ENCODE measurements around the gene S100A8.
"Not testable (repeated sequence)": the region's sequence is repeated elsewhere in the genome, so short reads cannot be mapped to it uniquely, and the experiment has no call there.

S100A8 gene

DNA sequence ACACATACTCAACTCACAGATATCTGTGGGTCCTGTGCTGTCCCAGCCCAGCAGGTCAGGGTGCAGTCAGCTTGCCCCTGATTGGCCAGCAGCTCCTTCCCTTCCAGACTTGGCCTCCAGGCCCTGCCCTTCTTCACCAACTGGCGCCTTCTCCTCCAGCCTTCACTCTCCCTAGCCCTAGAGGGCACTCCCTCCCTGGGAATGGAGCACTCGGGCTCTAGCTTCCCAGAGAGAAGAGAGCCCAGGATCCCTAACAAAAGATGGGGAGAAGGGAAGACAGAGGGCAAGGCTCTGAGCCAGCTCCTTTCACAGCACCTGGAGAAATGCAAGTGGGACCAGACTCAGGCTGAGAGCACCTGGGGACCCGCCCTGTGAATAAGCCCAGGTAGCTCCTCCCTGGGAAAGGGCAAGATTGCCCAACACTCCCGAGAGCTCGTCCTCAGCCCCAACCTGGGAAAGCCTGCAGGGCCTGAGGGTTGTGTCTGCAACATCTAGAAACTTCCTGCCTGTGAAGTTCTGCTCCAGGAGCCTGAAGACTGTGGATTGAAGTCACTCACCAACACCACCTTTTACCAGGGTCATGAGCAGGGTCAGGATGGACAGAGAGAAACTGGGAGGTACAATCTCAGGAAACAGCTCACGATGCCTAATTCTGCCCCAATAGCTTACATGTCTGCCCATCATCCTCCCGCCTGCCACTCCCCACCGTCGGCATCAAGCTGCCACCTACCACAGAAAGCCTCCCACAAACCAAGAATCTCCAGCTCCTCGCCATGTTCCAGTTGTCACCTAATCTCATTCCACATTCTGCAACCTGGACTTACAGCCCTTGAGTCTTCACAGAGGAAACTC, 42.1 kb downstream of the S100A8 start, which contains the start of gene PGLYRP4:
TSS of gene PGLYRP4 (minus strand) at position 331 of the 852 bp plus-strand sequence. CDS start 909 bp downstream, outside the sequence.
- H3K4me3 ChIP-seq (replicated peaks in 1 of 2; ENCODE audit: low read depth in 2 of 2, low read length in 2 of 2), result no peak within 1 kb of the TSS
- no peak for DNase-seq (ENCODE audit: low read depth in 2 of 2)
- TF ChIP-seq, protein P1, sequence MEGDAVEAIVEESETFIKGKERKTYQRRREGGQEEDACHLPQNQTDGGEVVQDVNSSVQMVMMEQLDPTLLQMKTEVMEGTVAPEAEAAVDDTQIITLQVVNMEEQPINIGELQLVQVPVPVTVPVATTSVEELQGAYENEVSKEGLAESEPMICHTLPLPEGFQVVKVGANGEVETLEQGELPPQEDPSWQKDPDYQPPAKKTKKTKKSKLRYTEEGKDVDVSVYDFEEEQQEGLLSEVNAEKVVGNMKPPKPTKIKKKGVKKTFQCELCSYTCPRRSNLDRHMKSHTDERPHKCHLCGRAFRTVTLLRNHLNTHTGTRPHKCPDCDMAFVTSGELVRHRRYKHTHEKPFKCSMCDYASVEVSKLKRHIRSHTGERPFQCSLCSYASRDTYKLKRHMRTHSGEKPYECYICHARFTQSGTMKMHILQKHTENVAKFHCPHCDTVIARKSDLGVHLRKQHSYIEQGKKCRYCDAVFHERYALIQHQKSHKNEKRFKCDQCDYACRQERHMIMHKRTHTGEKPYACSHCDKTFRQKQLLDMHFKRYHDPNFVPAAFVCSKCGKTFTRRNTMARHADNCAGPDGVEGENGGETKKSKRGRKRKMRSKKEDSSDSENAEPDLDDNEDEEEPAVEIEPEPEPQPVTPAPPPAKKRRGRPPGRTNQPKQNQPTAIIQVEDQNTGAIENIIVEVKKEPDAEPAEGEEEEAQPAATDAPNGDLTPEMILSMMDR (IDR thresholded peaks at IDR 0.05; ENCODE audit: low read depth, low read length), result no peak

DNA sequence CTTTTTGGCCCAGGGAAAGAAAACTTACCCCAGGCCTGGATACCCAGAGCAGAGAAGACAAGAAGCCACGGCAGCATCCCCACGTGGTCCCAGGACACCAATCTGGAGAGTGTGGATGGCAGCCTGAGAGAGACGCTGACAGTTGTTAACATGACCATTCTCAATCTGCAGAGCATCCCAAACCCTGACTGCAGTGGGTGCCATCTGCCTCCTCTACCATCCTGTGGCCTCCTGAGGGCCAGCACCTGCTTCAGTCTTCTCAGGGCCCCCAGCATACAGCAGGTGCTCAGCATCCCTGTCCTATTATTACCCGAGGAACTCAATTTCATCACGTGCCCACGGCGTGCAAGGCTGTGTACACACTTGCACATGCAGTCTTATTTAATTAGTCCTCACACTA, 43.0 kb downstream of the S100A8 start:
- H3K4me3 ChIP-seq (replicated peaks in 1 of 2; ENCODE audit: low read depth in 2 of 2, low read length in 2 of 2), result no peak overlapping the region
- TF ChIP-seq, protein P1 (IDR thresholded peaks at IDR 0.05; ENCODE audit: low read depth, low read length), result no peak
- DNase-seq (ENCODE audit: low read depth in 2 of 2), result no peak

- H3K4me3 ChIP-seq (replicated peaks in 1 of 2; ENCODE audit: low read depth in 2 of 2, low read length in 2 of 2); DNase-seq (ENCODE audit: low read depth in 2 of 2): not testable (repeated sequence)
These were observed 43.8 kb downstream of the S100A8 start for GRCh38 chr1:153347049-153347448.

- no peak for DNase-seq (ENCODE audit: low read depth in 2 of 2)
- TF ChIP-seq, protein P1 (IDR thresholded peaks at IDR 0.05; ENCODE audit: low read depth, low read length), result no peak
- no peak overlapping the region for H3K4me3 ChIP-seq (replicated peaks in 1 of 2; ENCODE audit: low read depth in 2 of 2, low read length in 2 of 2)
These were observed 44.7 kb downstream of the S100A8 start for GRCh38 chr1:153346077-153346723.

GRCh38 chr1:153345187-153346076, 45.4 kb downstream of the S100A8 start:
- no peak for DNase-seq (ENCODE audit: low read depth in 2 of 2)
- no peak overlapping the region for H3K4me3 ChIP-seq (replicated peaks in 1 of 2; ENCODE audit: low read depth in 2 of 2, low read length in 2 of 2)
- TF ChIP-seq, protein P1 (IDR thresholded peaks at IDR 0.05; ENCODE audit: low read depth, low read length), result no peak

DNA sequence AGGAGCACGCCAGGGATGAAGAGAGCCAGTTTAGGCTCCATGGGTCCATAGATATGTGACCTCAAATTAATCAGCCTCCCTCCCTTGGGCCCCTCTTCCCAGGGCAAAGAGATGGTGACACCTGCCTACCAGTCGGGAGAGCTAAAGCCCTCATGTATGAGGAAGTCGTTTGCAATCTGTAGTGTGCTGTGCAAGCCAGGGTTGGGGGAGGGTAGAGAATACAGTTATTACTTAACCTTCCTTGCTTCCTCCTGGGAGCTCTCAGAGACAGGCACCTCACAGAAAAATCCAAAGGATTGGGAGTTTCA, 46.2 kb downstream of the S100A8 start:
- no peak overlapping the region for H3K4me3 ChIP-seq (replicated peaks in 1 of 2; ENCODE audit: low read depth in 2 of 2, low read length in 2 of 2)
- TF ChIP-seq, protein P1 (IDR thresholded peaks at IDR 0.05; ENCODE audit: low read depth, low read length), result no peak
- DNase-seq (ENCODE audit: low read depth in 2 of 2), result no peak
